H1 (cell line): ENCODE results near the gene DAPK2. TPM values are rescaled to one million over a fixed set of nuclear protein-coding genes. Genes with fewer than 3 reads are reported as not detected.

Source experiments
- CHD7 ChIP-seq: fragments of 300-600 bp; sonication (generic); IDR thresholded peaks from 2 replicates; pipeline ENCODE4 v1.7.1; 2012; ENCODE audit warnings: low read length, moderate library complexity, mild to moderate bottlenecking, inconsistent platforms; ENCODE audit not compliant: insufficient replicate concordance
- polyA plus RNA-seq, 7 experiments: library from polyadenylated mRNA; depleted of rRNA in 3 of 7; stranded (reverse) in 5 of 7; unstranded in 2 of 7; fragments of >200 nt in 5 of 7; fragments of 200-250 nt in 2 of 7; gene quantifications; 1 replicate in 5 of 7; 2 replicates in 1 of 7; 4 replicates in 1 of 7; pipeline versions ENCODE4 v1.2.1 to v1.2.3, GENCODE V29; 2011 to 2013; ENCODE audit warnings: missing spikeins in 2 of 7, mixed read lengths in 2 of 7
- total RNA-seq: library from RNA; stranded (reverse); fragmentation: NEBNext Ultra II Directional; extraction: Animal tissue kit (Norgen Biotek cat#: 25700); gene quantifications from 2 replicates; pipeline ENCODE4 v1.2.1, GENCODE V29; 2021

DAPK2 gene
- total and polyA plus RNA-seq, 2 of the 8 experiments (the other 6 are each of a cell fraction or from before 2014, with no cell fraction given), result 1.8 to 2.9 TPM

- no peak for TF ChIP-seq CHD7
Measured at GRCh38 chr15:63979262-63979793, 67.0 kb downstream of the DAPK2 start (continued).
